ENCODE data around the gene TMEM239.

Gene TMEM239

GRCh38 chr20:2775139-2775538 is 41.0 kb upstream of the TMEM239 start:
- H3K4me3 ChIP-seq (ENCODE audit: low read depth, low read length), result no peak overlapping the region
- H3K27me3 ChIP-seq, result no peaks in the 10 kb centered on the region
- no peaks in the 10 kb centered on the region for H3K9me3 ChIP-seq
- no peaks in the 10 kb centered on the region for H3K4me1 ChIP-seq
- no peak for TF ChIP-seq CTCF (IDR thresholded peaks at IDR 0.05; ENCODE audit: low read depth, low read length)
- DNase-seq, result no peak
- H3K36me3 ChIP-seq, result no peaks in the 10 kb centered on the region

GRCh38 chr20:2778602-2779321 is 37.4 kb upstream of the TMEM239 start:
- Histone ChIP-seq H3K9me3 (no peaks in the 10 kb centered on the region), H3K27me3 (peaks cover 3% of the 10 kb centered on the region; the same call in 1 of the 2 replicates), H3K36me3 (no peaks in the 10 kb centered on the region), H3K4me3 (ENCODE audit: low read depth, low read length) (no peak overlapping the region), H3K4me1 (no peaks in the 10 kb centered on the region)
- no peak for DNase-seq
- TF ChIP-seq CTCF (IDR thresholded peaks at IDR 0.05; ENCODE audit: low read depth, low read length), result no peak

GRCh38 chr20:2780948-2781347 is 35.2 kb upstream of the TMEM239 start:
- Histone ChIP-seq H3K9me3 (no peaks in the 10 kb centered on the region), H3K27me3 (peaks cover 3% of the 10 kb centered on the region; the same call in 1 of the 2 replicates), H3K36me3 (no peaks in the 10 kb centered on the region), H3K4me1 (no peaks in the 10 kb centered on the region), H3K4me3 (ENCODE audit: low read depth, low read length) (no peak overlapping the region)
- DNase-seq, result no peak
- no peak for TF ChIP-seq CTCF (IDR thresholded peaks at IDR 0.05; ENCODE audit: low read depth, low read length)

GRCh38 chr20:2783908-2784566 is 32.1 kb upstream of the TMEM239 start:
- Histone ChIP-seq H3K4me3 (ENCODE audit: low read depth, low read length) (no peak overlapping the region), H3K36me3 (no peaks in the 10 kb centered on the region), H3K9me3 (no peaks in the 10 kb centered on the region), H3K27me3 (peaks cover 3% of the 10 kb centered on the region; the same call in 1 of the 2 replicates), H3K4me1 (no peaks in the 10 kb centered on the region)
- no peak for DNase-seq
- no peak for TF ChIP-seq CTCF (IDR thresholded peaks at IDR 0.05; ENCODE audit: low read depth, low read length)

GRCh38 chr20:2793471-2793870 is 22.7 kb upstream of the TMEM239 start:
- Histone ChIP-seq H3K36me3 (no peaks in the 10 kb centered on the region), H3K9me3 (no peaks in the 10 kb centered on the region), H3K4me3 (ENCODE audit: low read depth, low read length) (no peak overlapping the region), H3K4me1 (no peaks in the 10 kb centered on the region), H3K27me3 (peaks cover 8% of the 10 kb centered on the region; the same call in 1 of the 2 replicates)
- no peak for DNase-seq
- TF ChIP-seq CTCF (IDR thresholded peaks at IDR 0.05; ENCODE audit: low read depth, low read length), result no peak

GRCh38 chr20:2794202-2794748 is 21.9 kb upstream of the TMEM239 start:
- H3K27me3 ChIP-seq, result peaks cover 11% of the 10 kb centered on the region; the same call in 1 of the 2 replicates
- DNase-seq, result no peak
- no peaks in the 10 kb centered on the region for H3K4me1 ChIP-seq
- no peaks in the 10 kb centered on the region for H3K36me3 ChIP-seq
- TF ChIP-seq CTCF (IDR thresholded peaks at IDR 0.05; ENCODE audit: low read depth, low read length), result no peak
- no peaks in the 10 kb centered on the region for H3K9me3 ChIP-seq
- H3K4me3 ChIP-seq (ENCODE audit: low read depth, low read length), result no peak overlapping the region
